Right renal cortex interstitium (tissue), 3 donors: ENCODE results near the gene PDE6D. TPM values are rescaled to one million over a fixed set of nuclear protein-coding genes. Genes with fewer than 3 reads are reported as not detected.

Experiments used
- DNase-seq, 3 donors: peaks; one replicate each; pipeline ENCODE4 v3.0.0-alpha.2; 2013; ENCODE audit warnings: low read depth in 3 of 3, low spot score in 2 of 3
- polyA plus RNA-seq, 3 donors: library from polyadenylated mRNA; unstranded; fragments of 120-200 nt; gene quantifications; one replicate each; pipeline ENCODE4 v1.2.1, GENCODE V29; 2013; ENCODE audit not compliant: insufficient read length in 3 of 3

The PDE6D gene
- 10 to 100 TPM; 26.6 to 28.2 (median 27.8) TPM for polyA plus RNA-seq

- peak; percentile 94 to 100 (median 96) for DNase-seq
Measured at GRCh38 chr2:231780909-231781797, at the start of gene PDE6D. TSS of gene PDE6D (minus strand) at chr2:231781282. CDS start at chr2:231781114, 168 bp downstream.

- no peak for DNase-seq
Measured at GRCh38 chr2:231821908-231822307, 40.8 kb upstream of the PDE6D start.

GRCh38 chr2:231820786-231821303 lies 39.8 kb upstream of the PDE6D start:
- no peak for DNase-seq

GRCh38 chr2:231819447-231820042 lies 38.5 kb upstream of the PDE6D start:
- no peak for DNase-seq

- no peak for DNase-seq
Measured at GRCh38 chr2:231816327-231817026, 35.4 kb upstream of the PDE6D start.

- no peak for DNase-seq
Measured at GRCh38 chr2:231810905-231811304, 29.8 kb upstream of the PDE6D start.

GRCh38 chr2:231807020-231807419 lies 25.9 kb upstream of the PDE6D start:
- DNase-seq = no peak

- DNase-seq = no peak
Measured at GRCh38 chr2:231803501-231804138, 22.5 kb upstream of the PDE6D start.

- DNase-seq = no peak
Measured at GRCh38 chr2:231800493-231801091, 19.5 kb upstream of the PDE6D start.

- DNase-seq = no peak
Measured at GRCh38 chr2:231795525-231796327, 14.6 kb upstream of the PDE6D start.

GRCh38 chr2:231794383-231794782 lies 13.3 kb upstream of the PDE6D start:
- DNase-seq = no peak

GRCh38 chr2:231791107-231791506 lies 10.0 kb upstream of the PDE6D start:
- no peak for DNase-seq

GRCh38 chr2:231786917-231787292 lies 5.8 kb upstream of the PDE6D start:
- DNase-seq = no peak

- peak in 2 of 3 donors; percentile 75 to 78 for DNase-seq
Measured at GRCh38 chr2:231786177-231786916, 5.3 kb upstream of the PDE6D start, which contains the start of gene COPS7B. TSS of gene COPS7B (plus strand) at chr2:231786445. CDS start at chr2:231788571, 2,126 bp downstream.

GRCh38 chr2:231785822-231786176 lies 4.7 kb upstream of the PDE6D start:
- no peak for DNase-seq

GRCh38 chr2:231785413-231785812 lies 4.3 kb upstream of the PDE6D start:
- DNase-seq = no peak

GRCh38 chr2:231781798-231782726 lies 980 bp upstream of the PDE6D start:
- no peak for DNase-seq
